GM19099 (cell line): ENCODE measurements around the gene CEP170.

Experiments used
- POLR2A ChIP-seq: IDR thresholded peaks from 3 replicates; pipeline ENCODE4 v1.6.1; 2011; ENCODE audit warnings: low read depth; ENCODE audit not compliant: insufficient read length; ENCODE audit errors: extremely low read depth

Gene CEP170

DNA sequence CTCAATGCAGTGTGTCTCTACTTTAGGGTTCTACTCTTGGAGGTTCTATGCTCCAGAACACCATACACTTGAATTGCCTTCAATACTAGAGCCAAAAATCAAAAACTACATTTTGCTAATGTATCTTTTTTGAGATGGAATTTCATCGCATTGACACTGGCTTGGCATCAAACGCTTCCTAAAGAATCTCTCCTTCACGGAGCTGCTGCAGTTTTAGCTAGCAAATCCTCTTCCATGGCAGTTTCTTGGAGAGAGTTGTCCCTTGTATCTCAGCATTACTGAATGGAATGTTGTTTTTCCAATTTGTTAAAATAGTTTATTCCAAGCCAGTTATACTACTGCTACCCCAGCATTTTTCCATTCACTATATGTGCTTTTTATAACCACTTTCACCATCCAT lies 18.4 kb upstream of the CEP170 start:
- TF ChIP-seq POLR2A, result no peak

- TF ChIP-seq POLR2A, result no peak
Measured at GRCh38 chr1:243272401-243272800, 17.3 kb upstream of the CEP170 start.

- TF ChIP-seq POLR2A, result no peak
Measured at GRCh38 chr1:243271996-243272395, 16.9 kb upstream of the CEP170 start.

DNA sequence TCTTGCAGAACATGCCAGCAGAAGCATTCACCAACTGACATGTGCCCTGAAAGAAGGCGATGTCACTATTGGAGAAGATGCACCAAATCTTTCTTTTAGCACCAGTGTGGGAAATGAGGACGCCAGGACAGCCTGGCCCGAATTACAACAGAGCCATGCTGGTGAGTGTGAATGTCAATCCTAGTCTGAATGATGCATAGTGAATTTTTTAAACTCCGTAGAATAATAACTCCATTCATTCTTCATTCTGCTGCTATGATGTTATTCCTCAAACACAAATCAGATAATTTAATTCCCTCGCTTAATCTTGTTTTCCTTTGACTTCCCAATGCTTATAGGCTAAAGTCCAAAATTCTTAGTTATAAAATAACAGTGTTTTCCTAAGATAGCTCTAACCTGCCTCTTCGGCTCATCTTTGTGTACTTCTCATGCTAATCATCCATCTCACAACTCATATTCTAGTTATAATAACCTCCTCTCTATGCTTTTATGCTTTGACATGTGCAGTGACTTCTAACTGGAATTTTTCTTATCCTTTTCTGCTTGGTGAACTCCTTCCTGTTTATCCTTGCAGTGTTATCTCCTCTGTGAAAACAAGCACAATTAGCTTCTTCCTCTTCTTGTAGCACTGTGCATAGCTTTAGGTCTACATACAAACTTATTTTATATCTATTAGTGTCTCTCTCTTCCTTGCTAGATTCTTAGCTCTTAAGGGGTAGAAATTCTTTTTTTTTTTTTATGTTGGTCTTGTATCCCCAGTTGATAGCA lies 15.2 kb upstream of the CEP170 start:
- TF ChIP-seq POLR2A, result no peak

DNA sequence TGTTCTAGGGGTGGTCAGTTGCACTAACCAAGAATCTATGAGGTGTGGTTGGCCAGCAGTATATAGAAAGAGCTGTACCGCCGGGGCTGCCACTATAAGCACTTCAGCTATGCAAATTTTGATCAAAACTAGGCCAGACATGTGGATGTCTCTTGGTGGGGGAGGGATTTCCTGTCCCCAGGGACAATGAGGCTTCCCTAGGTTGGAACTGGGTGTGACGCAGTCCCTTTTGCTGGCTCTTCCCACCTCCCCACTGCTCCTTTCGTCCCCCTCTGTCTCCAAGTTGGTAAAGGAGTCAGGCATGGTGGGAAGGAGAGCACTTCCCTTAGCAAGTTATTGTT lies 14.3 kb upstream of the CEP170 start:
- no peak for TF ChIP-seq POLR2A

- no peak for TF ChIP-seq POLR2A
Measured at GRCh38 chr1:243268751-243269460, 13.8 kb upstream of the CEP170 start.

GRCh38 chr1:243267914-243268653 lies 13.0 kb upstream of the CEP170 start:
- TF ChIP-seq POLR2A, result no peak

DNA sequence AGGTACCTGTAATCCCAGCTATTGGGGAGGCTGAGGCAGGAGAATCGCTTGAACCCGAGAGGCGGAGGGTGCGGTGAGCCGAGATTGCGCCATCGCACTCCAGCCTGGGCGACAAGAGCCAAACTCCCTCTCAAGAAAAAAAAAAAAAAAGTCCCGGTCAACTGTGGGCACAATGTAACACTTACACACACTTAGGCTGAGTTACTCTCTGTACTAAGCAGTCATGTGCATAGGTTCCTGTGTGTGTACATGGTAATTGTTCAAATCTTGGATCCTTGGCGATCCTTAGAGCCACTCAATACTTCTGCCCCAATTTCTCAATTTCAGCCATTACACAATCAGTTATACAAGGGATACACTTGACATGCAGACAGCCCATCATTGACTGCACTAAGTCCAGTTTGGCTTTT lies 12.4 kb upstream of the CEP170 start:
- TF ChIP-seq POLR2A, result no peak

DNA sequence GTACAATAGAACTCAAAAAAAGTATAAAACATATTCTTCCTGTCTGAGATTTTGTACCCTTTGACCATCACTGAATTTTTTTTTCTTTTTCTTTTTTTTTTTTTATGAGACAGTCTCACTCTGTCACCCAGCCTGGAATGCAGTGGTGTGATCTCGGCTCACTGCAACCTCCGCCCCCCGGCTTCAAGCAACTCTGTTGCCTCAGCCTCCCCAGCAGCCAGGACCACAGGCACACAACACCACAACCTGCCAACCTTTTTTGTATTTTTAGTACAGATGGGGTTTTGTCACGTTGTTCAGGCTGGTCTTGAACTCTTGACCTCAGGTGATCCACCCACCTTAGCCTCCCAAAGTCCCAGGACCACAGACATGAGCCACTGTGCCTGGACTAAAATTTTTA lies 11.2 kb upstream of the CEP170 start:
- no peak for TF ChIP-seq POLR2A

- no peak for TF ChIP-seq POLR2A
Measured at GRCh38 chr1:243264717-243265116, 9.6 kb upstream of the CEP170 start.

- no peak for TF ChIP-seq POLR2A
Measured at GRCh38 chr1:243261390-243261789, 6.3 kb upstream of the CEP170 start.

- no peak for TF ChIP-seq POLR2A
Measured at GRCh38 chr1:243260221-243260880, 5.3 kb upstream of the CEP170 start.

GRCh38 chr1:243258731-243259130 lies 3.6 kb upstream of the CEP170 start:
- no peak for TF ChIP-seq POLR2A

- TF ChIP-seq POLR2A, result no peak
Measured at GRCh38 chr1:243257189-243257588, 2.1 kb upstream of the CEP170 start.

GRCh38 chr1:243256590-243256989 lies 1.5 kb upstream of the CEP170 start:
- no peak for TF ChIP-seq POLR2A
